Stimulated activated CD8-positive, alpha-beta memory T cell treated with anti-CD3 and anti-CD28 coated beads, Interleukin-15, amount 100 ng/mL, for 48 hours (primary cell): Measurements from ENCODE around the gene PCDH9.
A peak's percentile ranks its signal among the peaks of the same experiment; 100 is the strongest.

Source experiments
- DNase-seq, 2 donors: peaks; one replicate each; pipeline ENCODE4 v3.0.0-alpha.2; 2020; ENCODE audit warnings: low read depth in 2 of 2

PCDH9 gene, protein sequence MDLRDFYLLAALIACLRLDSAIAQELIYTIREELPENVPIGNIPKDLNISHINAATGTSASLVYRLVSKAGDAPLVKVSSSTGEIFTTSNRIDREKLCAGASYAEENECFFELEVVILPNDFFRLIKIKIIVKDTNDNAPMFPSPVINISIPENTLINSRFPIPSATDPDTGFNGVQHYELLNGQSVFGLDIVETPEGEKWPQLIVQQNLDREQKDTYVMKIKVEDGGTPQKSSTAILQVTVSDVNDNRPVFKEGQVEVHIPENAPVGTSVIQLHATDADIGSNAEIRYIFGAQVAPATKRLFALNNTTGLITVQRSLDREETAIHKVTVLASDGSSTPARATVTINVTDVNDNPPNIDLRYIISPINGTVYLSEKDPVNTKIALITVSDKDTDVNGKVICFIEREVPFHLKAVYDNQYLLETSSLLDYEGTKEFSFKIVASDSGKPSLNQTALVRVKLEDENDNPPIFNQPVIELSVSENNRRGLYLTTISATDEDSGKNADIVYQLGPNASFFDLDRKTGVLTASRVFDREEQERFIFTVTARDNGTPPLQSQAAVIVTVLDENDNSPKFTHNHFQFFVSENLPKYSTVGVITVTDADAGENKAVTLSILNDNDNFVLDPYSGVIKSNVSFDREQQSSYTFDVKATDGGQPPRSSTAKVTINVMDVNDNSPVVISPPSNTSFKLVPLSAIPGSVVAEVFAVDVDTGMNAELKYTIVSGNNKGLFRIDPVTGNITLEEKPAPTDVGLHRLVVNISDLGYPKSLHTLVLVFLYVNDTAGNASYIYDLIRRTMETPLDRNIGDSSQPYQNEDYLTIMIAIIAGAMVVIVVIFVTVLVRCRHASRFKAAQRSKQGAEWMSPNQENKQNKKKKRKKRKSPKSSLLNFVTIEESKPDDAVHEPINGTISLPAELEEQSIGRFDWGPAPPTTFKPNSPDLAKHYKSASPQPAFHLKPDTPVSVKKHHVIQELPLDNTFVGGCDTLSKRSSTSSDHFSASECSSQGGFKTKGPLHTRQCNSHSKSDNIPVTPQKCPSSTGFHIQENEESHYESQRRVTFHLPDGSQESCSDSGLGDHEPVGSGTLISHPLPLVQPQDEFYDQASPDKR (N-terminal part only)

GRCh38 chr13:67229481-67230403 lies at the start of gene PCDH9:
Gene PCDH9 (minus strand): TSS chr13:67230336. CDS start chr13:67228440, 1,896 bp downstream.
- DNase-seq: no peak

GRCh38 chr13:67278235-67278634 lies 48.1 kb upstream of the PCDH9 start:
- no peak for DNase-seq

GRCh38 chr13:67277581-67277980 lies 47.4 kb upstream of the PCDH9 start:
- no peak for DNase-seq

DNA sequence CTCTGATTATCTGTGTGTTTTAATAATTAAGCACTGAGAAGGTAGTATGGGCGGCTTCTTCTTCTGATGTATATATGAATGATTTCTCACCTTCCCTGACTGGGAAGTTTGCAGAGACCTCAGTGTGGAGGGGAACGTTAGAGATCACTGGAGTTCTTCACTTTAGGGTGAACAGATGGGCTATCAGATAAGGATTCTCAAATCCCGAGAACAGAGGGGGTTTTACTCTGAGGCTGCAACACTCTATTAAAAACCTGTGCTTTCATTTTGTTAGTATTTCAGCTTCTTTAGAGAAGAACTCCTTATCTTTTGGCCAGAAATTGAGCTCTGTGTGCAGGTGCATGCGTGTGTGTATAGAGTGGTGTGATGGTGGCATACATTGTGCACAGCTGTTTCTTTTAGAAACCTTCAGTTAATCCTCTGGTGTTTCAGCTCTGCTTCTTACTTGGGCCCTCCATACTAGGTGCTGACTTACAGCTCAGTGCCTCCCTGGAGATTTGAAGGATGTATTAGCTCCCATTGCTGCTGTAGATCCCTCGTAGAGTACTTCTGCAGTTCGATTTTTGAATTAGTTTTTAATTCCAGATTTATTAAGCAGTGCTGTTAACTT lies 45.3 kb upstream of the PCDH9 start:
- no peak for DNase-seq

- DNase-seq: no peak
Observed at GRCh38 chr13:67273001-67273400, 42.9 kb upstream of the PCDH9 start.

GRCh38 chr13:67267136-67267535 lies 37.0 kb upstream of the PCDH9 start:
- no peak for DNase-seq

GRCh38 chr13:67259208-67259607 lies 29.1 kb upstream of the PCDH9 start:
- no peak for DNase-seq

- no peak for DNase-seq
Observed at GRCh38 chr13:67258482-67258881, 28.3 kb upstream of the PCDH9 start.

- DNase-seq: no peak
Observed at GRCh38 chr13:67238861-67239260, 8.7 kb upstream of the PCDH9 start.

- no peak for DNase-seq
Observed at GRCh38 chr13:67238277-67238859, 8.2 kb upstream of the PCDH9 start.

DNA sequence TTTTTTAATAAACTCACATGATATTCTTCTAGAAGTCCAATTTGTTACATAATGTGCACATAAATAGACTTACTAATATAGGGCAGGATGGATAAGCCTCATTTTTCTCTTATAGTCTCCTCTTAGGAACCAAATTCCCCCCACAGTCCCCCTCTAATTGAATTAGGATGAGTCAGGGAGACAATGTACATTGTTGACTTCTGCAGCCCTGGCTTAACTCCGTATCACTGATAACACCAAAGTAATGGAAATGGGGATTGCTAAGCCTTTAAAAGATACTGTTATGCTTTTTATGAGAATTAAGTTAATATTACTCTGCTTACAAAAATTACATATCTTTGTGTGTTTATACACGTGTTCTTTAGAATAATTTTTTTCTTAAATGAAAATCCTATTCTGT lies 5.1 kb upstream of the PCDH9 start:
- DNase-seq: no peak

DNA sequence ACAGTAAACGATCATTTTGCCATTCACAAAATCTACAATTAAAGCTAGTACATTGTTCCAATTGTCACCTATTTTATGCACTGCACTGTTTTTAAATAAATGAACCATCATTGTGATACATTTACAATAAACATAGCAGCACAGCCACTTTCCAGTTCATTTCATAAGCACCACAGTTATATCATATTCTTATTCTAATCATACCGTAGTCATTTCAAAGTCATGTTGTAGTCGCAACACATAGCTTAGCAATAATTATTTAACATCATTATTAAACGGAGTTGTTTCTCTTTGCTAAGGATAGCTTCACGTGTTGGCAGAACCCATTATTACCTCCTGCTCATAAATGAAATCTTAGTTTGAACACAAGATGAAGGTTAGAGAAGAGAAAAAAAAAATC lies 2.2 kb upstream of the PCDH9 start:
- no peak for DNase-seq

GRCh38 chr13:67231289-67232000 lies 1.3 kb upstream of the PCDH9 start:
- DNase-seq: no peak

DNA sequence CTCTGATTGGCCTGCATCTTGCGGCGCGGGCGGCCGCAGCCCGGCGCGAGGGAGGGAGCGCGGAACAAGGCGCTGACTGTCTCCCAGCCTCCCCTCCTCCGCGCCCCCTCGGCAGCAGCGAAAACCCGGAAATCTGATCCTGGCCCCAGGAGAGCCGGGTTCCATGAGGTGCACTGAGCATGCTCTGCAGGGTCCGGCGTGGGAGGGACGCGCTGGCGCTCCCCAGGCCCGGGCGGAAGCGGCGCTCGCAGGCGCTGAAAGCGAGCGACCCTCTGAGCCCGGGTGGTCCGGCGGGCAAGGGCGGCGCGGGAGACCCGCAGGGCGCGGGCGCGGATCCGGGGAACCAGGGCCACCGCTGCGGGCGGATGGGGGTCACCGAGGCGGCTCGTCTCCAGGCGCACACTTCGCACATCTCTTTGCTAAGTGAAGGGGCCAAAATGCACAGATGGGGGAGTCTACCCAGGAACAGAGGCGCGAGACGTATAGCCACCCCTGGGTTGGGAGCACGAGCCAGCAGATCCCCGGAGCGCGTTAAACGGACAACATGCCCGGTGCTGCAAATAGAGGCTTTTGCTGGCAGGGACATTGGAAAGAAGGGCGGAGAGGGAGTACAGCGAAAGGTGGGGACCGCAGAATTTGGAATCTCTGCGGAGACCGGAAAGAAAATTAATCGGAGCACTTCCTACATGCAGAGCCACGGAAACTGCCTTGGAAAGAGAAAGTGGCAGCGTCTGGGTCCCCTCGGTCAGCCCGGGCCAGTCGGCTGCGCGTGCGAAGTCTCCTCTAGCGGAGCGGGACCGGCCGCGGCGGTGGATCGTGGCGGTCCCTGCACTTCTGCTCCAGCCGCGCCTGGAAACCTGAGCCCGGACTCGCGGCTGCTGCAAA lies 510 bp upstream of the PCDH9 start:
- peak; percentile 80 to 84 for DNase-seq

DNA sequence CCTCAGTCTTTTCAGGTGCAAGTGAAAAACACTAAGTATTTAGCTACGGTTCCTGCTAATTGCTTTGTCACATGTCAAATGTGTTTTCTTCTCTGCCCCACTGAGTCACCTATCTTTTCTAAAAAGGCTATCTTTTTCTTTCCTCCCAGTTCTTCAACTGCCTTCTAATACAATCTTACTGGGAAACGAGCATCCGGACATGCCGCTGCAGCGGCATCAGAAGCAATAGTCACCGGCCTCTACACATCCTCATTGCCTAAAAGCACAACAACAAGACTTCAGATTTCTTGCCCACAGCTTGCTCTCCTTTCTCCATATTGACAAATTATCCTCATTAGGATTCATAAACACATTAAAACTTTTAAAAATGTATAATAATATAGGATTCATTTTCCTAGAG lies 1.2 kb downstream of the PCDH9 start:
- no peak for DNase-seq

DNA sequence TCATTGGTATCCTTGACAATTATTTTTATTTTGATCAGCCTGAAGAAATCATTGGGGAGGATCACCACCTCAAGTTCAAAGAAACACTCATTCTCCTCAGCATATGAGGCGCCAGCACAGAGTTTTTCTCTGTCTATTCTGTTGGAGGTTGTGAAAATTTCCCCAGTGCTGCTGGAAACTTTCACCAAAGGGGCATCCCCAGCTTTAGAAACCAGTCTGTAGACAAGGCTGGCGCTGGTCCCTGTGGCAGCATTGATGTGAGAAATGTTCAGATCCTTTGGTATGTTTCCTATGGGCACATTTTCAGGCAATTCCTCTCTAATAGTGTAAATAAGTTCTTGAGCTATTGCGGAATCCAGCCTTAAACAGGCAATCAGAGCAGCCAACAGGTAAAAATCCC lies 2.1 kb downstream of the PCDH9 start:
- no peak for DNase-seq

GRCh38 chr13:67227131-67227983 lies 2.8 kb downstream of the PCDH9 start:
- DNase-seq: no peak

DNA sequence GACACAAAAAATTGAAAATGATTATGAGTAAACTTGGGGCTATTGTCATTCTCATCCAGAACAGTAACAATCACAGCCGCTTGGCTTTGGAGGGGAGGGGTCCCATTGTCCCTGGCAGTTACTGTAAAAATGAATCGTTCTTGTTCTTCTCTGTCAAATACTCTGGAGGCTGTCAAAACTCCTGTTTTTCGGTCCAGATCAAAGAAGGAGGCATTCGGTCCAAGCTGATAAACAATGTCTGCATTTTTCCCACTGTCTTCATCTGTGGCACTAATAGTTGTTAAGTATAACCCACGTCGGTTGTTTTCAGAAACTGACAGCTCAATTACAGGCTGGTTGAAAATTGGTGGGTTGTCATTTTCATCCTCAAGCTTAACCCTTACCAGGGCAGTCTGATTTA lies 3.4 kb downstream of the PCDH9 start:
- no peak for DNase-seq
